Neuronal stem cell (in vitro differentiated cells): Measurements from ENCODE around the gene MRPL16.

Experiments used
- DNase-seq: peaks from one replicate; pipeline ENCODE4 v3.0.0-alpha.2; 2013; ENCODE audit warnings: low spot score
- H2AFZ ChIP-seq: one replicate; pipeline ENCODE4 v1.6.1; 2013; ENCODE audit warnings: mild to moderate bottlenecking, low read length, inconsistent platforms
- H2AK5ac ChIP-seq: 2 replicates; pipeline ENCODE4 v1.6.1; 2013; ENCODE audit warnings: low read depth, mild to moderate bottlenecking, inconsistent platforms, low read length, moderate library complexity, mixed read lengths
- H2BK120ac ChIP-seq: 2 replicates; pipeline ENCODE4 v1.6.1; 2013; ENCODE audit warnings: low read depth, mild to moderate bottlenecking, inconsistent platforms, low read length, moderate library complexity, mixed read lengths
- H2BK12ac ChIP-seq: one replicate; pipeline ENCODE4 v1.6.1; 2013; ENCODE audit warnings: low read length, inconsistent platforms
- H2BK15ac ChIP-seq: 2 replicates; pipeline ENCODE4 v1.6.1; 2013; ENCODE audit warnings: mild to moderate bottlenecking, low read length, inconsistent platforms, mixed read lengths
- H2BK5ac ChIP-seq: one replicate; pipeline ENCODE4 v1.6.1; 2013; ENCODE audit warnings: inconsistent platforms, mild to moderate bottlenecking, low read length, moderate library complexity
- H3K14ac ChIP-seq: one replicate; pipeline ENCODE4 v1.6.1; 2013; ENCODE audit warnings: low read length, inconsistent platforms
- H3K18ac ChIP-seq: 2 replicates; pipeline ENCODE4 v1.6.1; 2013; ENCODE audit warnings: low read length, inconsistent platforms
- H3K23ac ChIP-seq: 2 replicates; pipeline ENCODE4 v1.6.1; 2013; ENCODE audit warnings: low read depth, mild to moderate bottlenecking, mixed read lengths, low read length, inconsistent platforms; ENCODE audit not compliant: poor library complexity
- H3K27ac ChIP-seq: replicated peaks from 3 replicates; pipeline ENCODE4 v1.5.1; 2013; ENCODE audit warnings: low read length, inconsistent platforms
- H3K27me3 ChIP-seq, 3 experiments: 2 replicates each; pipeline ENCODE4 v1.6.1; 2013; ENCODE audit warnings: low read length in 3 of 3, mild to moderate bottlenecking in 2 of 3, inconsistent platforms in 1 of 3, low read depth in 1 of 3, mixed read lengths in 1 of 3, moderate library complexity in 1 of 3; ENCODE audit not compliant: control insufficient read depth in 3 of 3, insufficient read depth in 3 of 3
- H3K36me3 ChIP-seq, 2 donors: replicated peaks in 1 of 2; 2 replicates each; pipeline ENCODE4 v1.6.1; 2013; ENCODE audit warnings: low read length in 2 of 2; ENCODE audit not compliant: control insufficient read depth in 2 of 2, insufficient read depth in 2 of 2
- H3K4ac ChIP-seq: 2 replicates; pipeline ENCODE4 v1.6.1; 2013; ENCODE audit warnings: inconsistent platforms, mild to moderate bottlenecking, low read length, moderate library complexity
- H3K4me1 ChIP-seq, 2 donors: 1 replicate in 1 of 2; 2 replicates in 1 of 2; pipeline ENCODE4 v1.6.1; 2013; ENCODE audit warnings: low read length in 2 of 2, low read depth in 1 of 2; ENCODE audit not compliant: control insufficient read depth in 2 of 2, insufficient read depth in 1 of 2
- H3K4me2 ChIP-seq: one replicate; pipeline ENCODE4 v1.6.1; 2013; ENCODE audit warnings: mild to moderate bottlenecking, low read length, inconsistent platforms; ENCODE audit not compliant: insufficient read depth, poor library complexity, severe bottlenecking
- H3K4me3 ChIP-seq, 2 donors: 2 replicates each; pipeline ENCODE4 v1.5.1; 2013; ENCODE audit warnings: low read length in 2 of 2, mild to moderate bottlenecking in 2 of 2, inconsistent platforms in 1 of 2, moderate library complexity in 1 of 2
- H3K79me1 ChIP-seq: one replicate; pipeline ENCODE4 v1.6.1; 2013; ENCODE audit warnings: low read depth, mild to moderate bottlenecking, inconsistent platforms, low read length, moderate library complexity
- H3K9ac ChIP-seq: one replicate; pipeline ENCODE4 v1.6.1; 2013; ENCODE audit warnings: mild to moderate bottlenecking, low read depth, low read length, inconsistent platforms; ENCODE audit not compliant: poor library complexity
- H3K9me3 ChIP-seq, 2 donors: replicated peaks in 1 of 2; 2 replicates each; pipeline versions ENCODE3 to v1.6.1; 2013; ENCODE audit warnings: low read length in 2 of 2, mild to moderate bottlenecking in 2 of 2, inconsistent platforms in 1 of 2, low read depth in 1 of 2, mixed read lengths in 1 of 2, moderate library complexity in 1 of 2; ENCODE audit not compliant: control insufficient read depth in 2 of 2, insufficient read depth in 1 of 2
- H4K8ac ChIP-seq: one replicate; pipeline ENCODE4 v1.6.1; 2013; ENCODE audit warnings: low read depth, mild to moderate bottlenecking, inconsistent platforms, low read length, moderate library complexity
- H4K91ac ChIP-seq: one replicate; pipeline ENCODE4 v1.6.1; 2013; ENCODE audit warnings: low read length, low read depth, mild to moderate bottlenecking, inconsistent platforms; ENCODE audit not compliant: poor library complexity
- WGBS, 2 donors: extraction: QIAGEN DNeasy Blood & Tissue Kit; methylation state at CpG; one replicate each; pipeline ENCODE4 v1.1.7; 2013; ENCODE audit warnings: missing lambda C conversion rate in 2 of 2, mixed read lengths in 1 of 2; ENCODE audit not compliant: insufficient read length in 2 of 2, insufficient replicate concordance in 1 of 2; ENCODE audit errors: extremely low coverage in 2 of 2; 5-methylcytosine and 5-hydroxymethylcytosine counted together

Gene MRPL16

GRCh38 chr11:59801160-59801706, 9.3 kb downstream of the MRPL16 start:
- peaks cover 4 to 12% of the 10 kb centered on the region in 2 donors for H3K36me3 ChIP-seq

GRCh38 chr11:59800390-59801025, 10.1 kb downstream of the MRPL16 start:
- Histone ChIP-seq H2BK15ac (no peak overlapping the region), H3K36me3 (peaks cover 5 to 6% of the 10 kb centered on the region in 2 donors)
- WGBS, 2 donors, result no CpG with 5 or more reads among the region's 7 CpGs

More at GRCh38 chr11:59801160-59801706, 9.3 kb downstream of the MRPL16 start:
- H3K9ac ChIP-seq, result no peak overlapping the region
- no peak overlapping the region for H2BK5ac ChIP-seq
- H3K9me3 ChIP-seq, result no peaks in the 10 kb centered on the region
- no peak overlapping the region for H3K27ac ChIP-seq
- no peak overlapping the region for H2BK120ac ChIP-seq
- no peak overlapping the region for H4K91ac ChIP-seq
- H3K23ac ChIP-seq, result no peak overlapping the region
- H3K27me3 ChIP-seq, result no peaks in the 10 kb centered on the region
- H3K4me3 ChIP-seq, result no peak overlapping the region
- H3K79me1 ChIP-seq, result peaks cover 1% of the 10 kb centered on the region
- no peak overlapping the region for H2AK5ac ChIP-seq
- no peaks in the 10 kb centered on the region for H3K4me1 ChIP-seq
- no peak for DNase-seq
- H2BK12ac ChIP-seq, result no peak overlapping the region
- no CpG with 5 or more reads among the region's 2 CpGs for WGBS, 2 donors
- no peak overlapping the region for H3K14ac ChIP-seq
- no peak overlapping the region for H3K4ac ChIP-seq
- no peak overlapping the region for H4K8ac ChIP-seq
- H2AFZ ChIP-seq, result no peak overlapping the region
- H3K18ac ChIP-seq, result no peak overlapping the region
- no peak overlapping the region for H2BK15ac ChIP-seq
- no peak overlapping the region for H3K4me2 ChIP-seq

GRCh38 chr11:59794417-59794816, 16.2 kb downstream of the MRPL16 start:
- Histone ChIP-seq H3K27me3 (no peaks in the 10 kb centered on the region), H3K4ac (no peak overlapping the region), H3K18ac (no peak overlapping the region), H3K4me1 (no peaks in the 10 kb centered on the region), H2AFZ (no peak overlapping the region), H3K4me2 (no peak overlapping the region), H4K91ac (no peak overlapping the region), H3K9me3 (no peaks in the 10 kb centered on the region), H2BK120ac (no peak overlapping the region), H3K36me3 (peaks cover 0 to 17% of the 10 kb centered on the region in 2 donors), H3K9ac (no peak overlapping the region), H3K23ac (no peak overlapping the region), H3K14ac (no peak overlapping the region), H3K79me1 (no peaks in the 10 kb centered on the region), H3K27ac (no peak overlapping the region), H2AK5ac (no peak overlapping the region), H2BK5ac (no peak overlapping the region), H2BK15ac (no peak overlapping the region), H2BK12ac (no peak overlapping the region), H4K8ac (no peak overlapping the region), H3K4me3 (no peak overlapping the region)
- no CpG with 5 or more reads among the region's 3 CpGs for WGBS, 2 donors
- no peak for DNase-seq

More at GRCh38 chr11:59800390-59801025, 10.1 kb downstream of the MRPL16 start:
- no peaks in the 10 kb centered on the region for H3K9me3 ChIP-seq
- H4K8ac ChIP-seq, result no peak overlapping the region
- no peak overlapping the region for H3K4me2 ChIP-seq
- H3K4me3 ChIP-seq, result no peak overlapping the region
- no peaks in the 10 kb centered on the region for H3K79me1 ChIP-seq
- H2BK5ac ChIP-seq, result no peak overlapping the region
- no peak overlapping the region for H3K4ac ChIP-seq
- no peak overlapping the region for H3K14ac ChIP-seq
- H2AFZ ChIP-seq, result no peak overlapping the region
- no peak overlapping the region for H3K27ac ChIP-seq
- H3K9ac ChIP-seq, result no peak overlapping the region
- H4K91ac ChIP-seq, result no peak overlapping the region
- H3K27me3 ChIP-seq, result no peaks in the 10 kb centered on the region
- no peak overlapping the region for H2BK12ac ChIP-seq
- no peak overlapping the region for H3K18ac ChIP-seq
- DNase-seq, result no peak
- H3K23ac ChIP-seq, result no peak overlapping the region
- H2AK5ac ChIP-seq, result no peak overlapping the region
- no peak overlapping the region for H2BK120ac ChIP-seq
- no peaks in the 10 kb centered on the region for H3K4me1 ChIP-seq

GRCh38 chr11:59792507-59792906, 18.1 kb downstream of the MRPL16 start:
- Histone ChIP-seq H4K8ac (no peak overlapping the region), H3K4me2 (no peak overlapping the region), H2BK12ac (no peak overlapping the region), H3K9me3 (no peaks in the 10 kb centered on the region), H3K4me3 (no peak overlapping the region), H2BK15ac (no peak overlapping the region), H3K79me1 (no peaks in the 10 kb centered on the region), H2AFZ (no peak overlapping the region), H3K27ac (no peak overlapping the region), H3K18ac (no peak overlapping the region), H3K14ac (no peak overlapping the region), H4K91ac (no peak overlapping the region), H3K9ac (no peak overlapping the region), H2BK5ac (no peak overlapping the region), H2AK5ac (no peak overlapping the region), H3K4me1 (no peaks in the 10 kb centered on the region), H3K4ac (no peak overlapping the region), H3K23ac (no peak overlapping the region), H2BK120ac (no peak overlapping the region), H3K36me3 (peaks cover 0 to 18% of the 10 kb centered on the region in 2 donors), H3K27me3 (no peaks in the 10 kb centered on the region)
- DNase-seq, result no peak
- no CpG with 5 or more reads among the region's 1 CpG for WGBS, 2 donors
